Panc1 (cell line): Measurements from ENCODE around the gene PSTPIP1.

Experiments
- POLR2AphosphoS5 ChIP-seq: IDR thresholded peaks from 2 replicates; pipeline ENCODE4 v1.6.1; 2012; ENCODE audit warnings: mild to moderate bottlenecking, low read depth, low read length, moderate library complexity
- SIN3A ChIP-seq: IDR thresholded peaks from 2 replicates; pipeline ENCODE4 v1.6.1; 2012; ENCODE audit warnings: low read depth, mild to moderate bottlenecking, low read length, moderate library complexity, borderline replicate concordance; ENCODE audit not compliant: insufficient read depth
- TF ChIP-seq, protein P1 (sequence below): fragments of 450-650 bp; IDR thresholded peaks from 2 replicates; pipeline ENCODE4 v1.5.1; 2017; ENCODE audit warnings: mild to moderate bottlenecking

DNA sequence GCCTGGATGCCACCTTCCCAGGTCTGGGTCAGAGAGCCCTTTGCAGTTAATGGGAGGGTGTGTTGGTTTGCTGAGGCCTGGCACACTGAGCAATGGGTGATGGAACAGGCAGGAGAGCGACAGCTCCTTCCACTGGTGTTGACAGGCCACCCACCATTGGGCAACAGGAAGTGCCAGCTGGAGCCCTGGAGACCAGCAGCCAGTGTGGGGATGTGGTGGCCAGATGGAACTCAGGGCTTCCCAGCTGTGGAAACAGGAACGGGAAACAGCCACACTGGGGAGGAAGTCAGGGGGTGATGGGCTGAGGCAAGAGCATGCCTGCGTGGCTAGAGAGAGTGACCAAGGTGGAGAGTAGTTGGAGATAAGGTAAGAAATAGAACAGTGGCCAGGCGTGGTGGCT is 9.3 kb downstream of the PSTPIP1 start:
- TF ChIP-seq SIN3A = no peak
- TF ChIP-seq, protein P1, sequence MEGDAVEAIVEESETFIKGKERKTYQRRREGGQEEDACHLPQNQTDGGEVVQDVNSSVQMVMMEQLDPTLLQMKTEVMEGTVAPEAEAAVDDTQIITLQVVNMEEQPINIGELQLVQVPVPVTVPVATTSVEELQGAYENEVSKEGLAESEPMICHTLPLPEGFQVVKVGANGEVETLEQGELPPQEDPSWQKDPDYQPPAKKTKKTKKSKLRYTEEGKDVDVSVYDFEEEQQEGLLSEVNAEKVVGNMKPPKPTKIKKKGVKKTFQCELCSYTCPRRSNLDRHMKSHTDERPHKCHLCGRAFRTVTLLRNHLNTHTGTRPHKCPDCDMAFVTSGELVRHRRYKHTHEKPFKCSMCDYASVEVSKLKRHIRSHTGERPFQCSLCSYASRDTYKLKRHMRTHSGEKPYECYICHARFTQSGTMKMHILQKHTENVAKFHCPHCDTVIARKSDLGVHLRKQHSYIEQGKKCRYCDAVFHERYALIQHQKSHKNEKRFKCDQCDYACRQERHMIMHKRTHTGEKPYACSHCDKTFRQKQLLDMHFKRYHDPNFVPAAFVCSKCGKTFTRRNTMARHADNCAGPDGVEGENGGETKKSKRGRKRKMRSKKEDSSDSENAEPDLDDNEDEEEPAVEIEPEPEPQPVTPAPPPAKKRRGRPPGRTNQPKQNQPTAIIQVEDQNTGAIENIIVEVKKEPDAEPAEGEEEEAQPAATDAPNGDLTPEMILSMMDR = no peak
- TF ChIP-seq POLR2AphosphoS5 = no peak
